HCEC 1CT (cell line): ENCODE data around the gene KAT7.

ENCODE experiments used
- DNase-seq: peaks from one replicate; pipeline ENCODE4 v3.0.0-alpha.2; 2017

KAT7 gene

DNA sequence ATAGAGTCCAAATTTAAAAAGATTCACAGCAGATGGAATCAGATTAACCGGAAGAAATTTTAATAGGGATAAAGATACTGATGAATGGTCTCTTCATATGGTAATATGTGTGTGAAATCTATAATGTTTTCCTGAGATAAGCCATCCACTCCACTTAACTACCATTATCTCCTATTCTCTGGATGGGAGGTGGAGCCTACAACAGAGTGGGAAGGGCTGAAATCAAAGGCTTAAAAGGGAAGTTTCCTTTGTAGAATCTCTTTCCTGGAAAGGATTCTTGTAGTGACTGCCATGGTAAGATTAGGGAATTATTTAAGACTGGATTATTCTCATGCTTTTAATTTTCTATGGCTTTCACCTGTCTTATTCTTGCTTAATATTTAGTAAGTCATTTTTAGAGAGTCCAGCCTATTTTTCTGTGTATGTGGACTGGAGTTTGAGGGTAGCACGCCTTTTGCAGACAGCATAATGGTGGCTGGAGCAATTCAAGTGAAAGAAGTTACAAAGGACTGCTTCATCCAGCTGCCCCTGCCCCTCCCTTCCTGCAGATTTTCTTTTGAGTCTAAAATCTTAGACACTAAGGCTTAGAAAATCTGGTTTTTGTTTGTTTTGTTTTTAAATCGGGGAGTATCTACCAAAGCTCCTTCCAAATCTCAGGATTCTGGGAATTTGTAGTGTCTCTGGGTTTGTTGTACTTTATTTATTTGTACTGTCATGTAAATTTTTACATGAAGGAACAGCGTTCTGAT, 26.5 kb downstream of the KAT7 start:
- DNase-seq = no peak

GRCh38 chr17:49815761-49816281, 27.3 kb downstream of the KAT7 start:
- no peak for DNase-seq

GRCh38 chr17:49817993-49818392, 29.5 kb downstream of the KAT7 start:
- no peak for DNase-seq

DNA sequence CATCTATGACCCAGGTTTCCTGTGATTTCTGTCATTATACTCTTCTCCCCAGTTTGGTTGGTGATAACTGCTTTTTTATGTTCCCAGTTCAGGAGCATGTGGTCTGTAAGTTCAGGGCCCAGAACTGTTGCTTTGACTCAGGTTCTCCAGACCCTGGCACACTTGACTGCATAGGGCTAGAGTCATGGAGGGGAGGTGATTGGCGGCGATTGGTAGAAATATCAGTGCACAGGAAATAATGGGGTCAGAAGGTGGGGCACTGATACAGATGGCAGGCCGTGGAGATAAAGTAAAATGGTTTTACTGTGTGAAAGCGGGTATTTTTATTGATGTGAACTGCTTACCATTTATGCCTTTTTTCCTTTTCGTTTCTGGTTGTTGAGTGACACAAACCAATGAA, 30.7 kb downstream of the KAT7 start:
- no peak for DNase-seq

DNA sequence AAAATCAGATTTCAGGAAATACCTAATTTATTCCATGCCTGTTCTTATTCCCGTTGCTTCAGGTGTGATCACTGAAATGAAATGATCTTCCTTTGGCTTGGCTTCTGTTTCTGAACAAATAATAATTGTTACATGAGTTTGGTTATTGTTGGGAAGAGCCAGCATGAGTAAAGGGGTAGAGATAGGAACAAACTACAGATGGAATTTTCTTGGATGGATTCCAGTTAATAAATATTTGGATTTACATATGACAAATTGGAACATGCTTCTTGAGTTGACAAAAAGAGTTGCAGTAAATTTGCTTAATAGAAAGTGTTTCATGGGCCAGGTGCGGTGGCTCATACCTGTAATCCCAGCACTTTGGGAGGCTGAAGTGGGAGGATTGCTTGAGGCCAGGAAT, 31.2 kb downstream of the KAT7 start:
- DNase-seq = no peak

DNA sequence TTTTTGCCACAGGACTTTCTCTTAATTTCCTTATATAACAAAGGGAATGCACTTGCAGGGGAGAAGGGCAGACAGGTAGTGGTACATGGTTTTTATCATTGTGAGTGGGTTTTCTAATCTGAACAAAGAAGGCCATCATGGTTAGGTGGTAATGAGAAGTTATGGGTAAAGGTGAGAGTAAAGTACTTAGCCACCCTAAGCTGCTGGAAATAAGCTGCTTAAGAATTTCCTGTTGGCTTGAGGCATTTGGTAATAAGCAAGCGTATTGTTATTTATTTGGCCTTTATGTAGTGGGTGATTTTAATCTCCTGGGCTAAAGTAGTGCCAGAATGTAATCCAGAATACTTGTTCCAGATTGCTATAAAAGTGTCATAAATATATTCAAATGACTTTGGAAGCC, 32.3 kb downstream of the KAT7 start:
- DNase-seq = no peak

DNA sequence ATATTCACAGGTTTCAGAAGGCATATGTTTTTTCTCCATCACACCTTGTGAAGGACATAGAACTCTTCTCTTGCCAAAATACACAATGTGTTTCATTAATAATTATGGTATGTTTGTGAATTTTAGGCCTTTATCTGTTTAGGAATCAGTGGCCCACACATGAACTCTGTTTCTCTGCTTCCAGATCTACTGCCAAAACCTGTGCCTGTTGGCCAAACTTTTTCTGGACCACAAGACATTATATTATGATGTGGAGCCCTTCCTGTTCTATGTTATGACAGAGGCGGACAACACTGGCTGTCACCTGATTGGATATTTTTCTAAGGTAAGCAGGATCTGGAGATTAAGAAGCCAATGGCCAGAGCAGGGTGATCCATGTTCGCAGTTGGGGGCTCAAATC, 33.0 kb downstream of the KAT7 start:
- DNase-seq = no peak

DNA sequence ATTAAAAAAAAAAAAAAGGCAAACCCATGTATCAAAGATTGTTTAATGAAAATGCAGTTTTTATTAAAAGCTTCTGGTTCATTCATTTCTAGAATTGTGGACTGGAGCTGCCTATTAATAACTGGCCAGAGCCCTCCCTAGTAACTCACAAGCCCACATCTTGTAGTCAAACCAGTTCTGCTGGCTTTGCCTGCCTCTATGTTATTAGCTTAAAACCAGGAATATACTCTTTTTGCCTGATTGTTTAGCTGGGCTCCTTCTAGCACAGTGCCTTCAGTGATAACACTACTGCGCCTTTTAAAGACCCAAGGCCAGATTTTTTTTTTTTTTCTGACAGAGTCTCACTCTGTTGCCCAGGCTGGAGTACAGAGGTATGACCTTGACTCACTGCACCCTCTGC, 33.4 kb downstream of the KAT7 start:
- DNase-seq = no peak

- peak; percentile 83 for DNase-seq
Observed at GRCh38 chr17:49822829-49823228, 34.3 kb downstream of the KAT7 start.

- peak; percentile 50 for DNase-seq
Observed at GRCh38 chr17:49823614-49824013, 35.1 kb downstream of the KAT7 start.

- no peak for DNase-seq
Observed at GRCh38 chr17:49825645-49826044, 37.2 kb downstream of the KAT7 start.

- DNase-seq = peak; percentile 13
Observed at GRCh38 chr17:49828325-49828724, 39.8 kb downstream of the KAT7 start.

DNA sequence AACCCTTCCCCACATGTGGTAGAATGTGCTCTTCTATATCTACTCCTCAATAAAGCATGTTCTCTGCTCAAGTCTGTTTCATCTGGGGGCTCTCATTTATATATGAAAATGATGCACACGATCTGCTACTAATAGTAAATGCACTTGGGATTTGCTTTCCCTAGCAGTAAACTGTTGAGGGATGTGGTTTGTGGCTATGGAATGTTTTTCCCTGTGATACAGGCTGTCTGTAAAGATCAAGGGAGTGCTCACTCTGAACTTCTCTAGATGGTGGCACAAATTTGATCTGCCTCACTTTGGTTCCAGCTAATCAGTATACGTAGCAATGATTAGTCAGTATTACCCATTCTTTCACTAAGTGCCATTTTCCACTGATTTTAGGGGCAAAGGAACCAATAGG, 40.5 kb downstream of the KAT7 start:
- DNase-seq = no peak

- DNase-seq = peak; percentile 13
Observed at GRCh38 chr17:49830605-49831004, 42.1 kb downstream of the KAT7 start.

- DNase-seq = no peak
Observed at GRCh38 chr17:49832840-49833599, 44.5 kb downstream of the KAT7 start.

GRCh38 chr17:49834118-49834743, 45.8 kb downstream of the KAT7 start:
- no peak for DNase-seq

DNA sequence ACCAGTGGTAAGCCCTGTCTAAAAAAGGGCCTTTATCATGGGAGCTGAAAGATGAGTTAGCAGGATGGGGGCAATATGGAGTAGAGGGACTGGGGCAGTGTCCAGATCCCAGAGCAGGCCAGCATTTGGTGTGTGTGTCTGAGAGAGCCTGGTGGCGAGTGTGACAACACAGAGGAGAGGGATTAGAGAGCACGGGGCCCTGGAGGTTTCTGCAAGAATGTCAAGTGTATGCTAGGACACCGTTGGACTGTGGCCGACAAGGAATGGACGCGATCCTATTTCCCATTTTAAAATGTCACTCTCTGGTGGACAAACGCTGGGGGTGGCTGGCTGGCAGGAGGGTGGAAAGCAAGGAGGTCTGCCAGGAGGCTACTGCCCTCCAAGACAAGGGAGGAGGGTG, 47.0 kb downstream of the KAT7 start:
- no peak for DNase-seq

DNA sequence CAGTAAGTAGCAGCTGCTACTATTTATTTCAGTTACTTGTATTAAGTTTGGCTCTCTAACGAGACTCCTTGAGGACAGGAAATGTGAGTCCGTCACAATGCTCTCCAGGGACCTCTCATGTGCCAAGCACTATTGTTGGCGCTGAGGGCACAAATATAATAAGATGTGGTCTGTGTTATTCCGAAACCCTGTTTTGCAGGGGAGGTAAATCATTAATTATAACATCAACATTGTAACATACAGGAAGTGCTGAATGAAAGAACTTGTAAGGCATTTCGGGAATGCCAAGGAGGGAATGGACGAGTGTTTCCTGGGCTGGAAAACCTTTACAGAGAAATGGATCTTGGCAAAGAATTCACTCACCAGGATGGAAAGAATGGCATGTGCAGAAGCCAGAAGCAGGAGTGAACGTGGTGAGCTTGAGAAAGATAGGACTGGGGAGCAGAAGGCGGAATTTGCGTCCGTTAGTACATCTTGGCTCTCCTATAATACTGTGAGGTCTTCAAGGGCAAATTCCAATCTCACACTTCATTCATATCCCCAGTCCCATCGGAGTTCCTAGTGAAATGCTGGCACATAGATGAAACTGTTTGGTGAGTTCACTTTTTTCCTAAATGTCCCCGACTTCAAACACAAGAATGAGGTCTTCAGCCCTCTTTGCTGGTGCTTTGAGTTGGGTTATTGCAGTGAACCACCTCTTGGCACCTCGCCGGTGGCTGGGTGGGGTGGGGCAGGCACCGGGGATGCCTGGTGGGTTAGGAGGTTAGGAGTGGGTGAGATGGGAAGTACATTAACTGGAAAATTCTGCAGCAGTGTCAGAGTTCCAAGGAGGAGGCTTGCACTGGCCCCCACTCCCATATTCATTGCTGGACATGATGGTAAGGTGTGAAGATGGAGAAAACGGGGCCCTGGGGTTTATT, 47.9 kb downstream of the KAT7 start:
- DNase-seq = no peak

DNA sequence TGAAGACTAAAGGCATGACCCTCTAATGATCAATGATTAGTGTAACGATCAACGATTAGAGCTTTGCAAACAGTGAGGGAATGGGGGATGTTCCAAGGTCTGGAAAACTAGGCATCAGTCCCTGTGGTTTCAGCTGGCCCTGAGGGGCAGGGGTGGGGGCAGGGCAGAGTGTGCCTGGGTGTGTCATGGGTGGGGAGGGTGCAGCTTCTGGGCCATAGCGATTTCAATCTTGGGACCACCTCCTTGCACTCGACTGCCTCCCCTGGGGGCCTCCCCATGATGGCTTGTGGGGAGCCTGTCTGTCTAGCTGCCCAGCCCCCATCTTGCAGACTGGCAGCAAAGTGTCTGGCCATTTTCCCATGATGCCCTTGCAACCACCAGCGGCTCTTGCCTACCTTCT, 51.0 kb downstream of the KAT7 start:
- no peak for DNase-seq

GRCh38 chr17:49841548-49841947, 53.1 kb downstream of the KAT7 start:
- DNase-seq = no peak

- DNase-seq = no peak
Observed at GRCh38 chr17:49842371-49842770, 53.9 kb downstream of the KAT7 start.

DNA sequence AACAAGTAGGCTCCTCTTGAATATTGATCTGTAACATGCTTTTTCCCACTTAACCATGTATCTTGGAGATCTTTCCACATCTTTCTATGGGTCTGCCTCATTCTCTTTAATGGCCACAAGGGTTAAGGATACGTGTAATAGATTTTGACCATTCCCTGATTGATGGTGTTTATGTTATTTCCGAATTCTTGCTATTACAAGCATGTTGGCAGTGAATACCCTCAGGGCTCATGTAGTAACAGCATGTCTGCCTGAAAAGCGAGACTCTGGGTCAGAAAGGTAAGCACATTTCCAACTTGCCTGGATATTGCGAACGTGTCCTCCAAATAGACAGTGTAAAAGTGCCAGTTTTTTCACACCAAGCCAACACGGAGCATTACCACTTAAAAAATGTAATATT, 54.4 kb downstream of the KAT7 start:
- no peak for DNase-seq
